Suprapubic skin (tissue), 3 donors: ENCODE results near the gene EML3.

ENCODE experiments used
- CTCF ChIP-seq, 2 donors: fragments of 200-600 bp in 1 of 2; fragments of 450-650 bp in 1 of 2; sonication (generic) in 1 of 2; IDR thresholded peaks; one replicate each; pipeline ENCODE4 v1.5.1; 2016 to 2019; ENCODE audit warnings: antibody characterized with exemption in 2 of 2, mild to moderate bottlenecking in 1 of 2, moderate library complexity in 1 of 2
- POLR2A ChIP-seq, 2 donors: fragments of 450-650 bp; IDR thresholded peaks; one replicate each; pipeline ENCODE4 v1.6.1; 2017; ENCODE audit warnings: antibody characterized with exemption in 2 of 2, mild to moderate bottlenecking in 2 of 2, moderate library complexity in 2 of 2

- TF ChIP-seq CTCF (IDR thresholded peaks at IDR 0.05) = no peak
- no peak for TF ChIP-seq POLR2A (IDR thresholded peaks at IDR 0.05)
Measured at GRCh38 chr11:62602141-62603071, 10.2 kb downstream of the EML3 start.
